K562 (cell line): ENCODE results near the gene PRF1. TPM values are rescaled to one million over a fixed set of nuclear protein-coding genes. Genes with fewer than 3 reads are reported as not detected.

Experiments used
- ATAC-seq: fragments of 200-7000 bp; cut with Tn5 transposase; 3 replicates; pipeline ENCODE4 v1.9.1; 2020; ENCODE audit warnings: moderate library complexity
- BruUV-seq: library from RNA; stranded (reverse); fragments of 400-500 nt; replicated peaks from 2 replicates; lab custom pipeline; 2021; lab: Mats Ljungman, UMichigan
- CTCF ChIA-PET: fragments of 300-600 bp; formaldehyde crosslinking; extraction: SDS; loops from one replicate; lab custom pipeline; 2021; ENCODE audit warnings: low intra/inter-chr PET ratio; lab: Yijun Ruan, JAX
- POLR2A ChIA-PET: fragments of 300-600, 350-650 bp; sonication (Branson Sonifier 250); formaldehyde crosslinking; extraction: SDS; loops from one replicate; lab custom pipeline; 2021; ENCODE audit warnings: antibody characterized with exemption, inconsistent platforms; lab: Yijun Ruan, JAX
- DNase-seq, 4 experiments: peaks; one replicate each; pipeline versions ENCODE4 v3.0.0 to v3.0.0-alpha.2; 2011 to 2018; ENCODE audit warnings: low spot score in 3 of 4, mixed read lengths in 3 of 4; ENCODE audit errors: extremely low read depth in 1 of 4
- FAIRE-seq: peaks from 2 replicates; lab custom pipeline; 2011; peaks lifted over from hg19 to GRCh38; lab: Jason Lieb, UNC
- H2AFZ ChIP-seq: 2 replicates; pipeline ENCODE4 v1.6.0; 2011; ENCODE audit warnings: low read depth, low read length, control low read depth, inconsistent platforms
- H3K27ac ChIP-seq: fragments of 200-600 bp; 3 replicates; pipeline ENCODE4 v1.8.0; 2011; ENCODE audit warnings: low read depth, mild to moderate bottlenecking, control low read depth, inconsistent platforms, low read length, moderate library complexity, mixed read lengths; ENCODE audit errors: extremely low read depth
- H3K27me3 ChIP-seq, 2 experiments: fragments of 300-600 bp in 1 of 2; 2 replicates in 1 of 2; 3 replicates in 1 of 2; pipeline versions ENCODE4 v1.6.0 to v1.8.0; 2011; ENCODE audit warnings: inconsistent platforms in 2 of 2, low read length in 2 of 2, mild to moderate bottlenecking in 1 of 2, mixed read lengths in 1 of 2, moderate library complexity in 1 of 2; ENCODE audit not compliant: control insufficient read depth in 2 of 2, insufficient read depth in 2 of 2
- H3K36me3 ChIP-seq: fragments of 300-600 bp; 3 replicates; pipeline ENCODE4 v1.8.0; 2011; ENCODE audit warnings: mild to moderate bottlenecking, low read length, inconsistent platforms; ENCODE audit not compliant: control insufficient read depth, insufficient read depth
- H3K4me1 ChIP-seq, 2 experiments: fragments of 200-600 bp in 1 of 2; replicated peaks in 1 of 2; 2 replicates in 1 of 2; 3 replicates in 1 of 2; pipeline versions ENCODE4 v1.5.1 to v1.8.0; 2011; ENCODE audit warnings: inconsistent platforms in 2 of 2, low read length in 2 of 2, mild to moderate bottlenecking in 1 of 2, mixed read lengths in 1 of 2, moderate library complexity in 1 of 2; ENCODE audit not compliant: control insufficient read depth in 2 of 2, insufficient read depth in 2 of 2
- H3K4me2 ChIP-seq: 2 replicates; pipeline ENCODE4 v1.6.1; 2011; ENCODE audit warnings: low read length, control low read depth, inconsistent platforms, mixed read lengths; ENCODE audit not compliant: insufficient read depth
- H3K4me3 ChIP-seq: fragments of 200-600 bp; sonication (generic), shearing (Covaris generic); 2 replicates; pipeline ENCODE4 v1.5.1; 2016; ENCODE audit warnings: control low read depth, inconsistent platforms
- H3K79me2 ChIP-seq: fragments of 200-600 bp; 3 replicates; pipeline ENCODE4 v1.8.0; 2011; ENCODE audit warnings: low read length, inconsistent platforms; ENCODE audit not compliant: control insufficient read depth, insufficient read depth
- H3K9ac ChIP-seq, 2 experiments: 2 replicates each; pipeline versions ENCODE4 v1.6.0 to v1.6.1; 2011; ENCODE audit warnings: low read depth in 2 of 2, low read length in 2 of 2, control low read depth in 1 of 2, inconsistent platforms in 1 of 2, mild to moderate bottlenecking in 1 of 2, mixed read lengths in 1 of 2; ENCODE audit not compliant: insufficient read depth in 1 of 2
- H3K9me1 ChIP-seq: one replicate; pipeline ENCODE4 v1.6.0; 2011; ENCODE audit warnings: inconsistent platforms, mild to moderate bottlenecking, low read length, moderate library complexity; ENCODE audit not compliant: control insufficient read depth, insufficient read depth
- H3K9me3 ChIP-seq: replicated peaks from 2 replicates; pipeline ENCODE4 v1.5.1; 2011; ENCODE audit warnings: low read depth, low read length, inconsistent platforms; ENCODE audit not compliant: control insufficient read depth, insufficient read depth
- H4K20me1 ChIP-seq: replicated peaks from 2 replicates; pipeline ENCODE4 v1.6.1; 2011; ENCODE audit warnings: low read length, inconsistent platforms, mixed read lengths; ENCODE audit not compliant: control insufficient read depth, insufficient read depth
- BRCA1 ChIP-seq, 2 experiments: fragments of 450-650 bp in 1 of 2; sonication (generic) in 1 of 2; formaldehyde crosslinking in 1 of 2; IDR thresholded peaks; 2 replicates each; pipeline versions ENCODE4 v1.5.0 to v1.6.1; 2017 to 2020; ENCODE audit warnings: mild to moderate bottlenecking in 1 of 2, missing genetic modification reagents in 1 of 2
- E2F4 ChIP-seq: sonication (generic); formaldehyde crosslinking; IDR thresholded peaks from 2 replicates; pipeline ENCODE4 v1.8.0; 2022; ENCODE audit warnings: mild to moderate bottlenecking, low read depth, missing genetic modification reagents
- FOXA3 ChIP-seq, 2 experiments: fragments of 450-650 bp in 1 of 2; sonication (generic) in 1 of 2; formaldehyde crosslinking; IDR thresholded peaks in 1 of 2; conservative IDR thresholded peaks in 1 of 2; 2 replicates each; pipeline versions ENCODE4 v1.4.0 to v1.8.0; 2020 to 2022; ENCODE audit warnings: mild to moderate bottlenecking in 2 of 2, missing genetic modification reagents in 1 of 2
- FOXP1 ChIP-seq: sonication (generic); formaldehyde crosslinking; IDR thresholded peaks from 2 replicates; pipeline ENCODE4 v1.8.0; 2022; ENCODE audit warnings: mild to moderate bottlenecking, missing genetic modification reagents
- GTF2A2 ChIP-seq: IDR thresholded peaks from 2 replicates; pipeline ENCODE4 v1.6.1; 2016; ENCODE audit warnings: mild to moderate bottlenecking, missing genetic modification characterization, missing compliant biosample characterization
- JUN ChIP-seq, 2 experiments: sonication (generic) in 1 of 2; formaldehyde crosslinking in 1 of 2; IDR thresholded peaks; 2 replicates each; pipeline versions ENCODE4 v1.6.1 to v1.8.0; 2012 to 2022; ENCODE audit warnings: borderline replicate concordance in 2 of 2, mild to moderate bottlenecking in 2 of 2, improper control_type of control experiment in 1 of 2, low read depth in 1 of 2, low read length in 1 of 2, missing genetic modification reagents in 1 of 2
- KDM1A ChIP-seq, 2 experiments: fragments of 450-650 bp; IDR thresholded peaks; 2 replicates each; pipeline ENCODE4 v1.6.1; 2016; ENCODE audit warnings: mild to moderate bottlenecking in 2 of 2
- NR2C2 ChIP-seq, 2 experiments: fragments of 200-800 bp in 1 of 2; sonication (Bioruptor generic) in 1 of 2; sonication (generic) in 1 of 2; formaldehyde crosslinking in 1 of 2; IDR thresholded peaks; 2 replicates each; pipeline versions ENCODE4 v1.6.1 to v1.8.0; 2016 to 2022; ENCODE audit warnings: mild to moderate bottlenecking in 1 of 2, missing compliant biosample characterization in 1 of 2, missing genetic modification characterization in 1 of 2, missing genetic modification reagents in 1 of 2
- SMARCE1 ChIP-seq: fragments of 450-650 bp; IDR thresholded peaks from 2 replicates; pipeline ENCODE4 v1.7.1; 2016; ENCODE audit warnings: mild to moderate bottlenecking
- SRSF3 ChIP-seq: fragments of 200-400 bp; formaldehyde crosslinking; IDR thresholded peaks from 2 replicates; pipeline ENCODE4 v1.6.1; 2016; ENCODE audit warnings: mild to moderate bottlenecking, low read length, moderate library complexity; ENCODE audit not compliant: insufficient read depth
- ZEB2 ChIP-seq: fragments of 450-650 bp; IDR thresholded peaks from 2 replicates; pipeline ENCODE4 v1.6.1; 2016
- ZFP36 ChIP-seq: fragments of 150-350 bp; IDR thresholded peaks from 2 replicates; pipeline ENCODE4 v1.6.1; 2018; ENCODE audit warnings: low read length, low read depth; ENCODE audit not compliant: partially characterized antibody
- ZFX ChIP-seq: sonication (generic); formaldehyde crosslinking; IDR thresholded peaks from 2 replicates; pipeline ENCODE4 v1.8.0; 2022; ENCODE audit warnings: mild to moderate bottlenecking, missing genetic modification reagents, moderate library complexity
- ZNF384 ChIP-seq: IDR thresholded peaks from 2 replicates; pipeline ENCODE4 v1.6.1; 2012; ENCODE audit warnings: low read depth, low read length, improper control_type of control experiment
- ZNF639 ChIP-seq, 2 experiments: fragments of 200-800 bp in 1 of 2; sonication (Bioruptor generic) in 1 of 2; sonication (generic) in 1 of 2; formaldehyde crosslinking in 1 of 2; IDR thresholded peaks in 1 of 2; conservative IDR thresholded peaks in 1 of 2; 2 replicates each; pipeline versions ENCODE4 v1.5.0 to v1.6.1; 2016 to 2020; ENCODE audit warnings: missing compliant biosample characterization in 1 of 2, missing genetic modification characterization in 1 of 2, missing genetic modification reagents in 1 of 2
- WGBS: fragments of 100-300 bp; shearing (Covaris generic); methylation state at CpG from one replicate; pipeline ENCODE4 v1.1.6; 2016; ENCODE audit warnings: low coverage, mixed read lengths; ENCODE audit not compliant: insufficient coverage; ENCODE audit errors: missing lambda C conversion rate; 5-methylcytosine and 5-hydroxymethylcytosine counted together
- in situ Hi-C: fragments of 300-500 bp; cut with MboI; formaldehyde crosslinking; loops from 4 replicates; pipeline ENCODE4 v1.15.0; 2018; ENCODE audit warnings: inconsistent platforms, mixed read lengths
- intact Hi-C: fragments of 100-400 bp; cut with micrococcal nuclease; formaldehyde crosslinking; loops from 2 replicates; pipeline ENCODE4 v1.14.2; 2022
- polyA plus RNA-seq, 8 experiments: library from polyadenylated mRNA; depleted of rRNA in 4 of 8; stranded (reverse) in 5 of 8; unstranded in 3 of 8; fragments of >200 nt; fragmentation: Nextera tagmentation in 2 of 8; fragmentation: Illumina TruSeq in 1 of 8; extraction: Ambion mirVana in 2 of 8; extraction: Trizol in 1 of 8; gene quantifications; 2 replicates each; pipeline versions ENCODE4 v1.2.1 to v1.2.3, GENCODE V29; 2011 to 2014; ENCODE audit warnings: inconsistent platforms in 1 of 8, missing spikeins in 1 of 8
- total RNA-seq, 7 experiments: library from RNA; depleted of rRNA in 6 of 7; stranded (reverse); fragments of >200 nt in 6 of 7; fragmentation: Illumina TruSeq in 2 of 7; extraction: Trizol in 2 of 7; gene quantifications; 2 replicates each; pipeline versions ENCODE4 v1.2.1 to v1.2.3, GENCODE V29; 2011 to 2021; ENCODE audit warnings: low replicate concordance in 1 of 7

The PRF1 gene
- total and polyA plus RNA-seq, 9 of the 15 experiments (the other 6 are each of a cell fraction or from before 2014, with no cell fraction given): 3.8 to 8.6 (median 6.3) TPM

- ATAC-seq (no peak), FAIRE-seq (no peak)
- 84% methylated on average over 3 of the region's 3 CpGs for WGBS
- TF ChIP-seq FOXA3 (CRISPR knock-in tag; conservative IDR thresholded peaks at IDR 0.05 in 1 of 2, IDR thresholded peaks at IDR 0.05 in 1 of 2): peak in 1 of 2 experiments; percentile 72; a peak in 1 of 4 replicates
- TF ChIP-seq JUN (IDR thresholded peaks at IDR 0.05; ENCODE audit: borderline replicate concordance, low read depth, low read length): no peak
- TF ChIP-seq JUN (CRISPR knock-in tag; IDR thresholded peaks at IDR 0.05; ENCODE audit: borderline replicate concordance): peak; percentile 67; the same call in 1 of the 2 replicates
- no peak for TF ChIP-seq SRSF3
- TF ChIP-seq ZEB2: peak; percentile 44; the same call in 1 of the 2 replicates
- TF ChIP-seq E2F4 (CRISPR knock-in tag): 0 out of 2 replicates have a peak, but pooled peaks have one; percentile 40
- TF ChIP-seq FOXP1 (CRISPR knock-in tag): peak; percentile 62; the same call in 1 of the 2 replicates
- TF ChIP-seq ZFP36: peak; percentile 92
- peak; percentile 9 to 24; a peak in 1 of 4 replicates for TF ChIP-seq KDM1A (IDR thresholded peaks at IDR 0.05)
- TF ChIP-seq ZNF639 (CRISPR knock-in tag; conservative IDR thresholded peaks at IDR 0.05 in 1 of 2, IDR thresholded peaks at IDR 0.05 in 1 of 2): 0 out of 4 replicates have a peak, but pooled peaks of 1 of the 2 experiments have one; percentile 37
- no peak for TF ChIP-seq GTF2A2 (tag)
- TF ChIP-seq ZFX (CRISPR knock-in tag): peak; percentile 15; the same call in 1 of the 2 replicates
- 0 out of 2 replicates have a peak, but pooled peaks have one; percentile 51 for TF ChIP-seq NR2C2 (CRISPR knock-in tag; IDR thresholded peaks at IDR 0.05)
- no peak for TF ChIP-seq NR2C2 (tag; IDR thresholded peaks at IDR 0.05)
- no peak for TF ChIP-seq BRCA1 (IDR thresholded peaks at IDR 0.05)
- TF ChIP-seq BRCA1 (CRISPR knock-in tag; IDR thresholded peaks at IDR 0.05): 0 out of 2 replicates have a peak, but pooled peaks have one; percentile 86
- no peak for TF ChIP-seq ZNF384
- no peak for TF ChIP-seq SMARCE1
Observed at GRCh38 chr10:70648427-70648826, 45.9 kb upstream of the PRF1 start.

More at GRCh38 chr10:70648427-70648826, 45.9 kb upstream of the PRF1 start:
- Histone ChIP-seq H3K4me3 (no peak overlapping the region), H3K9ac (no peak overlapping the region), H4K20me1 (no peaks in the 10 kb centered on the region), H3K9me1 (no peaks in the 10 kb centered on the region), H3K4me2 (no peak overlapping the region), H2AFZ (no peak overlapping the region), H3K27ac (no peak overlapping the region), H3K79me2 (no peaks in the 10 kb centered on the region), H3K27me3 (no peaks in the 10 kb centered on the region), H3K4me1 (peaks cover 8 to 33% of the 10 kb centered on the region in 2 experiments; a peak in 4 of 5 replicates), H3K9me3 (peaks cover 48% of the 10 kb centered on the region), H3K36me3 (no peaks in the 10 kb centered on the region)
- in situ Hi-C loops: no loop called here
- intact Hi-C loops: no loop called here
- ChIA-PET POLR2A (no interaction called here), CTCF (no interaction called here)
- BruUV-seq: no TSS peak
- peak in 1 of 4 experiments; percentile 63 for DNase-seq
